ENCODE data around the gene IGSF10. TPM values are rescaled to one million over a fixed set of nuclear protein-coding genes. Genes with fewer than 3 reads are reported as not detected.

IGSF10 gene
- total RNA-seq, 1 donor from 2014 or later: 3.3 TPM

DNA sequence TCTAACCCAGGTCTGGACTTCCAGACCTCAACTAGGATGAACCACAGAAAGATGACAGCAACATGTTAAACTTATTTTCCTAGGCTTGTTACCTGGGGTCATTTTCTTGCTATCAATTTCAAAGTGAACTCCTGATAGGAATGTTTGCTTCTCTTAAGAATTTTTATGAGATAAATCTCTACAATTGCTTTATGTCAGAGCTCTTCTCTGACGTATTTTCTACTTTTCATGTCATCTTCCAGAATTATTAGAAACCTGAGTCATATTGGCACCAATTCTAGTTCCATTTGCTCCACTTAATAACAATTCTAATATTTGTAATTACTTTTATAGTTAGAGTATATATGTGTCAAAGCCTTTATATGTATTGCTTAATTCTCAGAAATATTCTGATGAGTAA, 2.1 kb upstream of the IGSF10 start:
- no peak for DNase-seq (ENCODE audit: low spot score)

GRCh38 chr3:151462278-151462780, 1.5 kb upstream of the IGSF10 start:
- DNase-seq (ENCODE audit: low spot score): no peak

DNA sequence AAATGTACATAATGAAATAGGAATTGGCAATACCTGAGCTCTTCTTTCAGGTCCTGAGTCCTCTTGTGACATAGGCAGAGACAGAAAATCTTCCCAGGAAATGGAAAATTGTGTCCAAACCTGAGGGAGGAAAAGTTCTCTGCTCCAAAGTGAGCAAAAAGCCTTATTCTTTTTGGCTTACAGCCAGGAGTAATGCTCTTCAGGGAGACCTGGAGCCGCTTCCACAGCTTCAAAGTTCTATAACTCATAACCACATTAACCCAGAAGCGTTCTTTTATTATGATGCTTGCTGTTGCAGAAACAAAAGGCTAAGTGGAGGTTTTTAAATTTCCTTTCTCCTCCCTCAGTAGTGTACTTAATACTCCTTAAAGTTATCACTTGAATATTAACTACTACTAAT, 633 bp downstream of the IGSF10 start:
- no peak for DNase-seq (ENCODE audit: low spot score)

DNA sequence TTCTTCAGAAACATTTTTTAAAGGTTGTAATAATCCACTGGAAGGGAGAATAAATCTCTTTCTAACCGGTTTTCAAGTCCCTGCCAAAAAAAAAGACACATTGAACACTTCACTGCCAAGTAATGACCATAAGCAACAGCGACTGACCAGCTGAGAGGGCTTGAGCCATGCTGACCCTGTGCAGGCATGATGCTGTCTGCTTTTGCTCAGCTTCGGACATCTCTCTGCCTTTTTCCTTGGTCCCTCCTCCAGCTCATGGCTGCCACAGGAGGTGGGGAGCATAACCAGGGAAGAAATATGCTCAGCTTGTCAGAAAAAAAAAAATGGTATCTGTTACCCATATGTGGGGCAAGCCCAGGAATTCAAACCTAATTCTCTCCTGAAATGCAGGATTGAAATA, 1.5 kb downstream of the IGSF10 start:
- no peak for DNase-seq (ENCODE audit: low spot score)

DNA sequence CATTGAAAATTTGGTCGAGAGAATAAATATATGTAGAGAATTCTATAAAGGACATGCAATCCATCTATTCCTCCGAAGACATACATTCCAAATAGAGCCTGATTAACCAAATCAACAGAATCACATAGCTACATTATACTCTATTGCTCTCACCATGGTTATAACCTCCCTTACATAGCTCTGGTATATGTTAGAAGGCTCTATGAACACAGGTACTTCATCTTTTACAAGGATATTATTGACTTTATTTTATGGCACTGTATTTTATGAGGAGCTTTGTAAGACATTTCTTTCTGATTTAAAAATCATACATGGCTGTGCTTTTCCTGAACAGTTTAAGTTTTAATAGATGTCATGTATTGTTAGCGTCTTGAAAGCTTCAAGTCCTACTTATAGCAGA, 4.8 kb downstream of the IGSF10 start:
- no peak for DNase-seq (ENCODE audit: low spot score)

- DNase-seq (ENCODE audit: low spot score): no peak
Observed at GRCh38 chr3:151452841-151453240, 8.0 kb downstream of the IGSF10 start.

- no peak for DNase-seq (ENCODE audit: low spot score)
Observed at GRCh38 chr3:151452368-151452767, 8.5 kb downstream of the IGSF10 start.

DNA sequence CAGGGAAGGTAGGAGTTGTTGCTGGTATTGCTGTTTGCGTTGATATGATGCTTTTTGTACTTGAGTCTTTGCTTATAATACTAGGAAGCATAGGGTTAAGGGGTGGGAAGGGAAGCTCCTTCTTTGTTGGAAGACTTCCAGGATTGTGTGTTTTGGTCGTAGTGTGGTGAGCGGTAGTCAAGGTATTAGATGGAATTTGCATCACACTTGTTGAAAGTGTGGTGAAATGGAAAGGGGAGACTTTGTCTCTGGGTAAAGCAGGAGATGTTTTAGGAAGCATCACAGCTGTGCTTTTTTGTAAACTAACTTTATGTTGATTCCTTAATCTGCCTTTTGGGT, 14.9 kb downstream of the IGSF10 start:
- DNase-seq (ENCODE audit: low spot score): no peak

DNA sequence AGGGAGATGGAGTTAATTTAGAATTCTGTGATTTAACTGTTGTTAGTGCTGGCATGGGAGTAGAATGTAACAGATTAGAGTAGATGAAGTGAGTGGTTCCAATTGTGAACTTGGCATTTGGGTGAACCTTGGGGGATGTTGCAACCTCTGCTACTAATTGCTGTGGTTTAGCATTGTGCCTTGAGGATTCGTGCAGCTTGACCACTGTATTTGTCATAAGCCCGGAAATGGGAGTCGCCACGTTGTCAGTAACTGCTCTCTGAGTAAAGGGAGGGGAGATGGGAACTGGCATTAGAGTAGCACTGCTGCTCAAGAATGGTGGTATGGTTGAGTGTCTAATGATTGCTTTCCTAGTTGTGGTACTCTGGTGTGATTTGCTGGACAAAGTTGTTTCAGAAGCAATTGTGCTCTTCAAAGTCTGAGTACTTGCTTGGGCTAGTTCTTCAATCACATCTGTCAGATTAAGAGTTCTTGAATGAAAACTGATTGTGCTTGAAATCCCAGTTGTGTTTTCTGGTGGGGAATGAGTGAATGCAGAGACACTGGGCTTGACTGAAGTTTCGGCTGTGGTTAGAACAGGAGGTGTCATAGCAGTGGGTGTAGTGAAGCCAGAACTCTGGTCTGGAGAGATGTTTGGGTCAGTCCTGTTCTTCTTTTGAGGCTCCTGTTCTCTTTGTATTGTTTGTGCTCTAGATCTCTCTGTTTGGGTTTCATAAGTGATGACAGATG, 15.4 kb downstream of the IGSF10 start:
- no peak for DNase-seq (ENCODE audit: low spot score)

GRCh38 chr3:151443583-151443982, 17.3 kb downstream of the IGSF10 start:
- no peak for DNase-seq (ENCODE audit: low spot score)

DNA sequence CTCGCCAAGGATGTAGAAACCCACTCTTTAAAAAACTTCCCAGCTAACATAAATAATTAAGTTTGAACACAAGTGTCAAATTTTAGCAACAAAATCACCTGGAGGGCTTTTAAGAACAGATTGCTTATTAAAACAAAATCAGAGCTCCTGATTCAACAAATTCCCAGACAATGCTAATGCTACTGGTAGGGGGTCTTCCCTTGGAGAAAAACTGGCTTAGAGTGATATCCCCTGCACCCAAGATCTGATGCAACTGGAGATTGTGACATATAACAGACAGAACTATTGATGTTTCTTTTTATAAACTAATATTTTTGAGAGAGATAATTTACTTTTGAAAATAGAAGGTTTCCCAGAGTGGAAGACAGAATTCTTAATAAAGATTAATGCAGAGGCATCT, 19.9 kb downstream of the IGSF10 start:
- no peak for DNase-seq (ENCODE audit: low spot score)

GRCh38 chr3:151439652-151440125, 21.2 kb downstream of the IGSF10 start:
- no peak for DNase-seq (ENCODE audit: low spot score)

GRCh38 chr3:151437906-151438305, 23.0 kb downstream of the IGSF10 start:
- no peak for DNase-seq (ENCODE audit: low spot score)

DNA sequence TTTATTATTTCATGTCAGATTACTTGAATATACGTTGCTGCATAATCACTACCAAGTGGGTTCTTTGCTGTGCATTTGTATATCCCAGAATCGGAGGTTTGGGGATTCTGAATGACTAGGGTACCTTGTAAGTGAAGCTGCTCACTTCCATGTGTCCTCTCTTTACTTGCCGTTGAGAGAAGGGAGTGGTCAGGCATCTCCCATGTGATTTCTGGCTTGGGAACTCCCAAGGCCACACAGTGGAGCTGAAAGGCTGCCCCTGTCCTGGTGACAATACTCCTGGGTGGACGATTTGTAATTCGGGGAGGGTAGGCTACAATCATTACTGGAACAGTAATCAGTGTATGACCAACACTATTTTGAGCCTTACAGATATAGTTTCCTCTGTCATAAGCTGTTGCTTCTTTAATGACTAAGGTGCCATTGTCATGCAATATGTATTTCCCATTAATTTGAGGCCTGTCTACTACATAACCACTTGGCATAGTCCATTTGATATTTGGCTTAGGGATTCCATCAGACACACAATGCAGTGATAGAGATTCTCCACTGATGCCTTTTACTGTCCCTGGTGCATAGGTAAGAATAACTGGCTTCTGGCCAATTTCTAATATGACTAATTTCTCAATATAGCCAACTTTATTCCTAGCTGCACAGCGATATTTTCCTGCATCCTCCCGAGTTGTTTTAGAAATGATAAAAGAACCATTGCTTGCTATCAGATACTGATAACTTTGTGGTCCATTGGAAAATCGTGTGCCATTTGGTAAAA, 24.0 kb downstream of the IGSF10 start:
- no peak for DNase-seq (ENCODE audit: low spot score)

DNA sequence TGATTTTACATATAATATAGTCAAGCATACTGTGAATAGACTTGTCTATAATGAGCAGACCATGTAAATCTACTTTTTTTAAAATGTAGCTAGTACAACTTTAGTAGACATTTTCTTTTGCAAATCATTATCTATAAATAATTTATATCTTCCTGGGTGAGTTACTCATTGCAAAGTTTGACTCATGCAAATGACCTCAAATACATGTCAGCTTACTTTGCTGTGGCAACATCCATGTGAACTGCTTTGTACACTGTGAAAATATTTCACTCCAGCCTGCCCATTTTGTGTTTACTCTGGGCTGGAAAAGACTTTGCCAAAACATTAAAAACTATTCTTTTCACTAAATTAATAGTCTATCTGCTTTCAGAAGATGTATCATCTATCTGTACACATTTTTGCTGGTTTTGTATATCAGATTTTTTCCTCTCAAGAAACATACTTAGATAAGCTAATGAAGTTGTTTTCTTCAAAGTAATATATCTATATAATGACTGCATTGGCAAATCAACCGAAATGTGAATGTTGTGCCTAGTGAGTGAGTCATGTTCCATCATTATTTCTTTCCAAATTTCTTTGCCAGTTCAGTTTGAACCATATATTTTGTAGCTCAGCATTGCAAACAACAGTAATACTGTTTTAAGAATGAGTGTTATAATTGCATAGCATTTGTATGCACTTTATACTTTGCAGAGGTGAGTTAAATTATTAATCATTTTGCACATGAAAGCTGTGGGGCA, 26.5 kb downstream of the IGSF10 start:
- no peak for DNase-seq (ENCODE audit: low spot score)

DNA sequence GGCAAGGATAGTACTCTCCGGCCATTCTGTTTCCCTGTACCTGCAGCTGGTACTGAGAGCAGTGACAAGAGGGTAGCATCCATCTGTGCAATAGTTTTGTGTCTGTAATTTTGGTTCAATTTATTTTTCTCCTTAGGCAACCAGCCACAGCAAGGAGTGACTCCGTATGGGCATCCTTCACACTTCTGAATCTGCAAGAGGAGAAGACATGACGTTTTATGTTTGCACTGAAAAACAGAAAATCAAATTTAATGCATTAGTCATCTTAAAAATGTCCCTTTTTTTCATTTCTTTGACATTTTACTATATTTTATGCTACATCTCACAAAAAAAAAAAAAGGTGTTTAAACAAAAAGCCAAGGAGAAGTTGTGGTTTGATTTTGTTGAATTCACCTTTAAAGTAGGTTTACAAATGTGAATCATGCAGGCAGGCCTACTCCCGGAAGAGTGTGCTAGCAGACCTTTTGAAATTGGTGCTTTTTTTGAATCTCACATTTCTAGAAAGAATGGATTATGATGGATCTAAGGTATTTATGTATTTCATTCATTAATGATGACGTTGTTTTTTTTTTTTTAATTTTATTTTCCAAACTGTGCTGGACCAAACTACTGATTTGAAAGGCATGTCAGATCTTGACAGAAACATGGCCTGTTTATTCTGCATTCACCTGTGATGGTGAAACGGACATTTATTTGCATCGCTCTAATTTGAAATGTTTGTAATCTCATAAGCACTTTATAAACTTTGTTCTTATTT, 28.1 kb downstream of the IGSF10 start:
- DNase-seq (ENCODE audit: low spot score): no peak

- no peak for DNase-seq (ENCODE audit: low spot score)
Observed at GRCh38 chr3:151431940-151432339, 28.9 kb downstream of the IGSF10 start.

GRCh38 chr3:151430821-151431484, 29.9 kb downstream of the IGSF10 start:
- no peak for DNase-seq (ENCODE audit: low spot score)

GRCh38 chr3:151428386-151428785, 32.5 kb downstream of the IGSF10 start:
- DNase-seq (ENCODE audit: low spot score): no peak

DNA sequence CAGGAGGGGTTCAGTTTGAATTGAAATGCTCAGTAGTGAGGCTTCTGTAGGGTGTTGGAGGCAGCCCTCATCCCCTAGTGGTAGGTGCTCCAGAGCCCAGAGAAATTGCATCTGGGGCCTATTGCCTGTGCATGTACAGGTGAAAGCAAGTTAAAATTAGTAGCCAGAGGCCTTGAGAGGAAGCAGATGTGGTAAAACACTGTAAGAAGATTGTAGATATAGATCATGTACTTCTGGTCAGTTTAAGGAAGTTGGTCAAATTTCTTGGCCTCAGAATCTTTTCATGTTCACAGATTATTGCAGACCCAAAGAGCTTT, 34.6 kb downstream of the IGSF10 start:
- no peak for DNase-seq (ENCODE audit: low spot score)

DNA sequence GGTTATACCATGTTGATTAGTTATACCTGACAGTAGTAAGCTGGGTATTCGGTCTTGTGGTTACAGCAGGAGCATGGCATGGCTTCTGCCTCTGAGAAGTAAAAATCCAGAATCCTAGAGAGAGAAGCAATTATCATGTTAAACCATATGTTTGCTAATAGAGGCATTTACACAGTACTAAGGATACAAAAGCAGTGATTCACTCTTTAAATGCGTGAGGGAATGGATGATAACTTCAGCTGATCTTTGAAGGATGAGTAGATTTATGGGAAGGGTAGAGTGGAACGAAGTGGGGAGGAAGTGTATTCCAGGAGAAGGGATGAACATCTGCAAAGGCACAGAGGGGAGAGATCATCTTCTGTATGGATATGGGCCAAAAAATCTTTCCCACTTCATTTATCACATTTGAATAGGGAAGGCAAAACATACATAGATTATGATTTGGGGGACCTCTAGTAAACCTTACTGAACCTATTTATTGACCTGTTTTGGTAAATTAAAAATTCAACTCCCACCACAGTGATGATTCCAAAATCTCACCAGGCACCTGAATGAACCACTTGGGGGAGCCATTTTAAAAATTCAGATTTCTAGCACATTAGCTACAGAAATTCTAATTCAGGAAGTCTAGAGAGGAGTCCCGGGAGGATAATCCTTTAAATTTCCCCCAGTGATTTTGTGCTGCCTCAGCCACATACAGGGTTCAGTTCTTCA, 35.1 kb downstream of the IGSF10 start:
- DNase-seq (ENCODE audit: low spot score): no peak

All from ureter (tissue), 1 donor.